ENCODE data around the gene DOCK1. TPM values are rescaled to one million over a fixed set of nuclear protein-coding genes. Genes with fewer than 3 reads are reported as not detected.

Gene DOCK1
- total and polyA plus RNA-seq, 7 experiments from 2014 or later, result 0.11 to 1.2 (median 0.34) TPM; not detected in 2

DNA sequence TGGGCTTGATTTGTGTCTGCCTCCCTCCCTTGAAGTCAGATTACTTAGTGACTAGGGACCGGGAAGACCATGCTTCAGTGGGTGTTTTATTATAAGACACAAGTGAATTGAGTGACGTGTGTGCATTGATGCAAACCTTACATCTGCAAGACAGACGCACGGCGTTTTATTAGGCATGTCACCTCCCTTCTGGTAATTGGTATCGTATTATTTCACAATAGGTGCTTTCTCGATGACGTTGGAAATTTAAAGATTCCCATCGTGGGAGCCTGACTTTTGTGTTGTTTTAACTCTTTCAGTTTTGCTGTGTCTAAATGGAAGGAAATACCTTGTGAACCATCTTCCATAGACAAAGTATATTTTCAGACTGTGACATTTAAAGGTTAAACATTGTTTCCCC, 158.5 kb downstream of the DOCK1 start:
- POLR2A ChIA-PET, result no interaction called here
- peaks cover 0 to 17% (median 0%) of the 10 kb centered on the region in 5 donors for H3K27me3 Mint-ChIP-seq
- intact Hi-C loops (cut with micrococcal nuclease), result no loop called here
- CTCF ChIA-PET, result no interaction called here
- no peak overlapping the region for H3K4me3 Mint-ChIP-seq
- ATAC-seq (no peak), DNase-seq (no peak)
- H3K36me3 Mint-ChIP-seq, result peaks cover 0 to 6% (median 0%) of the 10 kb centered on the region in 5 donors
- Histone ChIP-seq H3K27ac (ENCODE audit: low read depth, low read length) (no peak overlapping the region), H3K9me3 (ENCODE audit: control insufficient read depth in 2 of 3, low read length in 3 of 3) (no peaks in the 10 kb centered on the region), H3K4me3 (ENCODE audit: low read length) (no peak overlapping the region), H3K27me3 (ENCODE audit: control insufficient read depth in 2 of 2, insufficient read depth in 2 of 2, low read length in 2 of 2) (no peaks in the 10 kb centered on the region), H3K36me3 (ENCODE audit: control insufficient read depth in 2 of 3, insufficient read depth in 3 of 3, low read length in 3 of 3) (no peaks in the 10 kb centered on the region), H3K4me1 (ENCODE audit: control insufficient read depth in 2 of 2, insufficient read depth in 2 of 2, low read length in 2 of 2) (no peaks in the 10 kb centered on the region)
- H3K9me3 Mint-ChIP-seq, result peaks cover 0 to 24% (median 9%) of the 10 kb centered on the region in 11 donors
- H3K27ac Mint-ChIP-seq, result no peak overlapping the region
- H3K4me1 Mint-ChIP-seq, result no peaks in the 10 kb centered on the region

- no peak overlapping the region for H3K27ac Mint-ChIP-seq
- H3K27ac ChIP-seq (ENCODE audit: low read depth, low read length), result no peak overlapping the region
- no peaks in the 10 kb centered on the region for H3K4me1 ChIP-seq (ENCODE audit: control insufficient read depth in 2 of 2, insufficient read depth in 2 of 2, low read length in 2 of 2)
- no peaks in the 10 kb centered on the region for H3K4me1 Mint-ChIP-seq
- ChIA-PET POLR2A (no interaction called here), CTCF (no interaction called here)
- peaks cover 0 to 17% (median 0%) of the 10 kb centered on the region in 5 donors for H3K27me3 Mint-ChIP-seq
- H3K27me3 ChIP-seq (ENCODE audit: control insufficient read depth in 2 of 2, insufficient read depth in 2 of 2, low read length in 2 of 2), result no peaks in the 10 kb centered on the region
- DNase-seq (no peak), ATAC-seq (no peak)
- intact Hi-C loops (cut with micrococcal nuclease), result no loop called here
- H3K36me3 Mint-ChIP-seq, result peaks cover 0 to under 1% (median 0%) of the 10 kb centered on the region in 5 donors
- H3K4me3 Mint-ChIP-seq, result no peak overlapping the region
- no peaks in the 10 kb centered on the region for H3K36me3 ChIP-seq (ENCODE audit: control insufficient read depth in 2 of 3, insufficient read depth in 3 of 3, low read length in 3 of 3)
- H3K9me3 ChIP-seq (ENCODE audit: control insufficient read depth in 2 of 3, low read length in 3 of 3), result no peaks in the 10 kb centered on the region
- no peak overlapping the region for H3K4me3 ChIP-seq (ENCODE audit: low read length)
- H3K9me3 Mint-ChIP-seq, result peaks cover 0 to 17% (median 7%) of the 10 kb centered on the region in 11 donors
Measured at GRCh38 chr10:127064474-127064873, 159.2 kb downstream of the DOCK1 start.

DNA sequence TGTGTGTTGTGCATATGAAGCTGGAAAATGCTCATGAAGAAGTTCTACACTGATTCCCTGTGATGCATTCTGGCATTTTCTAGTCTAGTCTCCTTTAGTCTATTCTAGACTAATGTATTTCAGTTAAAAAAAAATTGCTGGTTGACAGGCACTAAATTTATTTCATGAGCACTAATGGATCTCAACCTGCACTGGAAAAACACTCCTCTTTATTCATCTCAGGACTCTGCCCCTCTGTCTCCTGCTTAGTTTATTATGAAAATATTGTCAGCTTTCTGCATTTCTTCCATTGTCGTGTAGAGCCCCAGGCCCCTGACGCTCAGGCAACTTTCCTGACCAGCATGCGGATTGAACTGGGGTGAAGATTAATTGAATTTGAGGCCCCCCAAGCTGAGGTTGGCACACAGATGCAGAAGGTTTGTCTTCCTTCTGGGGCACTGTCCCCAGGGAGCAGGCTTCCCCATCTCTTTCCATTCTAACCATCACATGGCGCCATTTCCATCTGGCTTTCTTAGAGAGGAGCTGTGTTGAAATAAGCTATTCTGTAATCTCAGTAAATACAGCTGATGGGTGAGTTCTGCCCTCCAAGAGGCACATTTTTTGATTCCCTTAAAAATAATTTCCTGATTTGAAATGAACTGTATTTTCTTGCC, 162.4 kb downstream of the DOCK1 start:
- H3K9me3 ChIP-seq (ENCODE audit: control insufficient read depth in 2 of 3, low read length in 3 of 3), result no peaks in the 10 kb centered on the region
- ATAC-seq (no peak), DNase-seq (no peak)
- Mint-ChIP-seq H3K27ac (no peak overlapping the region), H3K9me3 (peaks cover 0 to 8% (median 0%) of the 10 kb centered on the region in 11 donors), H3K4me1 (no peaks in the 10 kb centered on the region), H3K4me3 (no peak overlapping the region), H3K36me3 (no peaks in the 10 kb centered on the region), H3K27me3 (peaks cover 0 to 28% (median 0%) of the 10 kb centered on the region in 5 donors)
- no peak overlapping the region for H3K27ac ChIP-seq (ENCODE audit: low read depth, low read length)
- H3K36me3 ChIP-seq (ENCODE audit: control insufficient read depth in 2 of 3, insufficient read depth in 3 of 3, low read length in 3 of 3), result no peaks in the 10 kb centered on the region
- H3K27me3 ChIP-seq (ENCODE audit: control insufficient read depth in 2 of 2, insufficient read depth in 2 of 2, low read length in 2 of 2), result no peaks in the 10 kb centered on the region
- H3K4me3 ChIP-seq (ENCODE audit: low read length), result no peak overlapping the region
- intact Hi-C loops (cut with micrococcal nuclease), result no loop called here
- no peaks in the 10 kb centered on the region for H3K4me1 ChIP-seq (ENCODE audit: control insufficient read depth in 2 of 2, insufficient read depth in 2 of 2, low read length in 2 of 2)
- ChIA-PET CTCF (no interaction called here), POLR2A (no interaction called here)

DNA sequence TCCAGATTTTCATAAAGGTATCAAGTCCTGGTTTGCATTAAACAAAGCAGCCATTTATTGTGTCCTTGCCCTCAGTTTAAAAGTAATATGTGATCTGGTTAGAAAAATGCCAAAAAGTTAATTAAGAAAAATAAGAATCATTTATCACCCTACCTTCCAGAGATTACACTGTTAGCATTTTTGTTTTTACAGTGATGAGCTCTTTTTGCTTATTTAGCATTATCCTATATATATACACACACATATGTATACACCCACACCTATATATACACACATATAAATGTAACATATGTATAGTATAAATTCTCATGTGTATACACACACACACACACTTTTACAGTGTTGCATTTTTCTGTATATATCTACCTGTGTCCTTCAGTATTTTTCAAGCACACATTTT, 163.3 kb downstream of the DOCK1 start:
- Mint-ChIP-seq H3K27ac (no peak overlapping the region), H3K36me3 (no peaks in the 10 kb centered on the region), H3K4me1 (no peaks in the 10 kb centered on the region), H3K9me3 (peaks cover 0 to 8% (median 0%) of the 10 kb centered on the region in 11 donors), H3K4me3 (no peak overlapping the region), H3K27me3 (peaks cover 0 to 28% (median 0%) of the 10 kb centered on the region in 5 donors)
- Histone ChIP-seq H3K4me1 (ENCODE audit: control insufficient read depth in 2 of 2, insufficient read depth in 2 of 2, low read length in 2 of 2) (no peaks in the 10 kb centered on the region), H3K9me3 (ENCODE audit: control insufficient read depth in 2 of 3, low read length in 3 of 3) (no peaks in the 10 kb centered on the region), H3K27ac (ENCODE audit: low read depth, low read length) (no peak overlapping the region), H3K36me3 (ENCODE audit: control insufficient read depth in 2 of 3, insufficient read depth in 3 of 3, low read length in 3 of 3) (no peaks in the 10 kb centered on the region), H3K27me3 (ENCODE audit: control insufficient read depth in 2 of 2, insufficient read depth in 2 of 2, low read length in 2 of 2) (no peaks in the 10 kb centered on the region), H3K4me3 (ENCODE audit: low read length) (no peak overlapping the region)
- ChIA-PET CTCF (no interaction called here), POLR2A (no interaction called here)
- ATAC-seq (no peak), DNase-seq (no peak)
- intact Hi-C loops (cut with micrococcal nuclease), result no loop called here

DNA sequence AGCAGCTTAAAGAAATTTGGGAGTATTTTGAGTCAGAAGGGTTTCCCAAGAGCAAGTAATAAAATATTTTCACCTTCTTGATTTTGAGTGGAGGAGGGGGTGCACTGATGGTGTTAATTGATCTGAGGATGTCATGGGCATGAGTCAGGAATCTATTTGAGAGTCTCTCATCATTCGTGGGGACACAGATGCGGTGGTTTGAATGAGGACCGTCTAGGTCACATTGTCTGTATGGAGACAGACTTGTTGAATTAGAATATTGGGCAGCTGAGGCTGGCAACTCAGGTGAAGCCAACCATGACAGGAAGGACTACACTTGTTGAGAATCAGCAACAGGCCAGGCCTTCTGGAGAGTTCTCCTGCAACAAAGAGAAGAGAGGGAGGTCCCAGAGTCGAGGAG, 164.2 kb downstream of the DOCK1 start:
- Histone ChIP-seq H3K27me3 (ENCODE audit: control insufficient read depth in 2 of 2, insufficient read depth in 2 of 2, low read length in 2 of 2) (no peaks in the 10 kb centered on the region), H3K27ac (ENCODE audit: low read depth, low read length) (no peak overlapping the region), H3K36me3 (ENCODE audit: control insufficient read depth in 2 of 3, insufficient read depth in 3 of 3, low read length in 3 of 3) (no peaks in the 10 kb centered on the region), H3K4me1 (ENCODE audit: control insufficient read depth in 2 of 2, insufficient read depth in 2 of 2, low read length in 2 of 2) (no peaks in the 10 kb centered on the region), H3K9me3 (ENCODE audit: control insufficient read depth in 2 of 3, low read length in 3 of 3) (no peaks in the 10 kb centered on the region), H3K4me3 (ENCODE audit: low read length) (no peak overlapping the region)
- Mint-ChIP-seq H3K36me3 (no peaks in the 10 kb centered on the region), H3K9me3 (peaks cover 0 to 8% (median 0%) of the 10 kb centered on the region in 11 donors), H3K4me3 (no peak overlapping the region), H3K27me3 (peaks cover 0 to 35% (median 0%) of the 10 kb centered on the region in 5 donors), H3K4me1 (no peaks in the 10 kb centered on the region), H3K27ac (no peak overlapping the region)
- intact Hi-C loops (cut with micrococcal nuclease), result no loop called here
- no peak for ATAC-seq
- no peak for DNase-seq
- CTCF ChIA-PET, result no interaction called here
- POLR2A ChIA-PET, result no interaction called here

- POLR2A ChIA-PET, result no interaction called here
- H3K4me3 Mint-ChIP-seq, result no peak overlapping the region
- no peaks in the 10 kb centered on the region for H3K4me1 Mint-ChIP-seq
Measured at GRCh38 chr10:127071126-127071525, 165.9 kb downstream of the DOCK1 start.

DNA sequence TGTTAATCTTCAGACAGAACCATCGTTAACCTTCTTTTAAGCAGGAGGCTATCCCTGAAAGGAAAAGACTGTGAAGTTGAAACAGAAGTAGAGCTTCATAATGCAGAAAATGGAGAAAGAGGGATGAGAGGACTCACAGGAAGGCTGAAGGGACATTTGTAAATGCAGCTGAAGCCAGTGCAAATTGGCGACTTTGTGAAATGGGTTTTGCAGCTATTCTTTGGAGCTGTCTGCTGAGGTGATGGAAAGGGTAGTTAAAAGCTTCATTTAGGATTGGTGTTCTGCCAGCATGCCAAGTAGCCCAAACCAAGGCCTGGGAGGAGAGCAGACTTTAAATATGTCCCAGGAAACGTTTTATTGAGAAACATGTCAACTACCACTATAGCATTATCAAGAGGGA, 168.4 kb downstream of the DOCK1 start:
- no peak overlapping the region for H3K4me3 ChIP-seq (ENCODE audit: low read length)
- intact Hi-C loops (cut with micrococcal nuclease), result no loop called here
- no peak overlapping the region for H3K27ac ChIP-seq (ENCODE audit: low read depth, low read length)
- Mint-ChIP-seq H3K27me3 (peaks cover 0 to 27% (median 0%) of the 10 kb centered on the region in 5 donors), H3K4me3 (no peak overlapping the region), H3K27ac (no peak overlapping the region), H3K4me1 (no peaks in the 10 kb centered on the region), H3K36me3 (no peaks in the 10 kb centered on the region), H3K9me3 (peaks cover 0 to 4% (median 0%) of the 10 kb centered on the region in 11 donors)
- H3K4me1 ChIP-seq (ENCODE audit: control insufficient read depth in 2 of 2, insufficient read depth in 2 of 2, low read length in 2 of 2), result no peaks in the 10 kb centered on the region
- POLR2A ChIA-PET, result no interaction called here
- no peaks in the 10 kb centered on the region for H3K36me3 ChIP-seq (ENCODE audit: control insufficient read depth in 2 of 3, insufficient read depth in 3 of 3, low read length in 3 of 3)
- DNase-seq (no peak), ATAC-seq (no peak)
- CTCF ChIA-PET, result no interaction called here
- H3K9me3 ChIP-seq (ENCODE audit: control insufficient read depth in 2 of 3, low read length in 3 of 3), result no peaks in the 10 kb centered on the region
- no peaks in the 10 kb centered on the region for H3K27me3 ChIP-seq (ENCODE audit: control insufficient read depth in 2 of 2, insufficient read depth in 2 of 2, low read length in 2 of 2)

More at GRCh38 chr10:127071126-127071525, 165.9 kb downstream of the DOCK1 start:
- no peak overlapping the region for H3K27ac Mint-ChIP-seq
- no peak for ATAC-seq
- intact Hi-C loops (cut with micrococcal nuclease), result no loop called here
- CTCF ChIA-PET, result no interaction called here
- no peak for DNase-seq
- Histone ChIP-seq H3K36me3 (ENCODE audit: control insufficient read depth in 2 of 3, insufficient read depth in 3 of 3, low read length in 3 of 3) (no peaks in the 10 kb centered on the region), H3K27me3 (ENCODE audit: control insufficient read depth in 2 of 2, insufficient read depth in 2 of 2, low read length in 2 of 2) (no peaks in the 10 kb centered on the region), H3K27ac (ENCODE audit: low read depth, low read length) (no peak overlapping the region), H3K9me3 (ENCODE audit: control insufficient read depth in 2 of 3, low read length in 3 of 3) (no peaks in the 10 kb centered on the region), H3K4me1 (ENCODE audit: control insufficient read depth in 2 of 2, insufficient read depth in 2 of 2, low read length in 2 of 2) (no peaks in the 10 kb centered on the region), H3K4me3 (ENCODE audit: low read length) (no peak overlapping the region)
- peaks cover 0 to 5% (median 0%) of the 10 kb centered on the region in 11 donors for H3K9me3 Mint-ChIP-seq
- peaks cover 0 to 30% (median 0%) of the 10 kb centered on the region in 5 donors for H3K27me3 Mint-ChIP-seq
- H3K36me3 Mint-ChIP-seq, result no peaks in the 10 kb centered on the region
